Activated T-helper 2 cell treated with anti-CD3 and anti-CD28 coated beads, Interferon-gamma antibody, Interleukin-2, Interleukin-4, amounts not matched to agents 10 μg/mL and 5 μg/mL and 100 μg/mL, durations not matched to agents 14 hours and 24 hours and 36 hours (primary cell): ENCODE results near the gene ECT2L. TPM values are rescaled to one million over a fixed set of nuclear protein-coding genes. Genes with fewer than 3 reads are reported as not detected.

ENCODE experiments used
- DNase-seq: peaks from one replicate; pipeline ENCODE4 v3.0.0; 2021; ENCODE audit warnings: low spot score
- H3K27ac Mint-ChIP-seq: one replicate; pipeline ENCODE4 v1.8.0; 2021; ENCODE audit warnings: mixed read lengths
- H3K27me3 Mint-ChIP-seq: one replicate; pipeline ENCODE4 v1.8.0; 2021; ENCODE audit warnings: low read depth, mixed read lengths
- H3K36me3 Mint-ChIP-seq: one replicate; pipeline ENCODE4 v1.8.0; 2021; ENCODE audit warnings: low read depth, mixed read lengths
- H3K4me1 Mint-ChIP-seq: one replicate; pipeline ENCODE4 v1.8.0; 2021; ENCODE audit warnings: low read depth, mixed read lengths
- H3K4me3 Mint-ChIP-seq: one replicate; pipeline ENCODE4 v1.8.0; 2021; ENCODE audit warnings: low read depth, mild to moderate bottlenecking, moderate library complexity, mixed read lengths
- H3K9me3 Mint-ChIP-seq: one replicate; pipeline ENCODE4 v1.8.0; 2021; ENCODE audit warnings: mixed read lengths
- intact Hi-C: fragments of 100-400 bp; cut with micrococcal nuclease; formaldehyde crosslinking; loops from one replicate; pipeline ENCODE4 v1.15.1; 2023
- total RNA-seq: library from RNA; stranded (reverse); gene quantifications from 2 replicates; pipeline ENCODE4 v1.2.3, GENCODE V29; 2022

ECT2L gene, protein sequence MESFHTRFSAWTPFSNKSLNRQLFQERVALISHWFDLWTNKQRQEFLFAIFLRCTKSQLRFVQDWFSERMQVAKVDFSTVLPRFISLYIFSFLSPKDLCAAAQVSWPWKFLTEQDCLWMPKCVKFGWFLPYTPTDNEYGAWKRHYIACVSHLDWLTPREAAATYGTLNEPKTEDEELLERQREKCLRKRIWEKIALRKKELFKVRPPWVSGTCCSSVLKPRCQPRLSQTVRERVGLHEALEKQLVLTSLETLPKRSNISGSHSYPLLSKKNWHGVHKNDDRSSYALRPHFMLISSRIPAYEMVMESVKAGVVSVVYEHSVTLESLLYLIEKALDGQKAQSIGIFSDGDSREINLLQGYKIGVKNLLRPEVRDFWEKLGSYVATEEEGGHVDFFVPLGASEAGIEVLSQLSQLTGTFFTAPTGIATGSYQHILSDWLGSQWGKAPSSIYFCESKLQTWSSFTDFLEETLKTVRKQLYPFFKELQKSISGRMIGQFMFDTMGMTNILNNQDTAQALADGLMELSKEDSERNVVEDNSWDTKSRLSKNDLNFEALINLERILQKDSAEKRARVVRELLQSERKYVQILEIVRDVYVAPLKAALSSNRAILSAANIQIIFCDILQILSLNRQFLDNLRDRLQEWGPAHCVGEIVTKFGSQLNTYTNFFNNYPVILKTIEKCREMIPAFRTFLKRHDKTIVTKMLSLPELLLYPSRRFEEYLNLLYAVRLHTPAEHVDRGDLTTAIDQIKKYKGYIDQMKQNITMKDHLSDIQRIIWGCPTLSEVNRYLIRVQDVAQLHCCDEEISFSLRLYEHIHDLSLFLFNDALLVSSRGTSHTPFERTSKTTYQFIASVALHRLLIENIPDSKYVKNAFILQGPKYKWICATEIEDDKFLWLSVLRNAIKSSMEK
- not detected in 2 replicates for total RNA-seq

GRCh38 chr6:138795809-138796603 is at the start of gene ECT2L:
ECT2L (plus strand) TSS chr6:138796087; CDS start chr6:138813275, 17,188 bp downstream.
- no peak for DNase-seq
- no peak within 1 kb of the TSS for H3K4me3 Mint-ChIP-seq
- no peaks in the 10 kb centered on the region for H3K9me3 Mint-ChIP-seq
- peaks cover 6% of the 10 kb centered on the region for H3K36me3 Mint-ChIP-seq
- H3K27me3 Mint-ChIP-seq = peaks cover 12% of the 10 kb centered on the region
- no peak within 1 kb of the TSS for H3K27ac Mint-ChIP-seq
- intact Hi-C loops = no loop called here
- peaks cover 11% of the 10 kb centered on the region for H3K4me1 Mint-ChIP-seq

DNA sequence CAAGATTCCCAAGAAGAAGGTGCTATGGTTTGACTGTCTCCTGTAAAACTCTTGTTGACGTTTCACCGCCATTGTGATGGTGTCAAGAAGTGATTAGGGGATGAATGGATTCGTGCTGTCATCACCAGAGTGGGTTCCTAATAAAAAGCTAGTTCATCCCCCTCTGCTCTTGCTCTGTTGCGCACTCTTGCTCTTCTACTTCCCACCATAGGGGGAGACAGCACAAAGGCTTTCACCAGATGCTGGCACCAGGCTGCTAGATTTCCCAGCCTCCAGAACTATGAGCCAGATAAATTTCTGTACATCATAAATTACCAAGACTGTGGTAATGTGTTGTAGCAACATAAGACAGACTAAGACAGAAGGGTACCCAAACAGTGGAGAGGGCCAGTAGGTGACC is 43.9 kb upstream of the ECT2L start:
- no peaks in the 10 kb centered on the region for H3K9me3 Mint-ChIP-seq
- H3K27me3 Mint-ChIP-seq = peaks cover 2% of the 10 kb centered on the region
- no peak for DNase-seq
- no peaks in the 10 kb centered on the region for H3K4me1 Mint-ChIP-seq
- H3K36me3 Mint-ChIP-seq = no peaks in the 10 kb centered on the region
- no peak overlapping the region for H3K4me3 Mint-ChIP-seq
- H3K27ac Mint-ChIP-seq = no peak overlapping the region
- intact Hi-C loops = no loop called here

DNA sequence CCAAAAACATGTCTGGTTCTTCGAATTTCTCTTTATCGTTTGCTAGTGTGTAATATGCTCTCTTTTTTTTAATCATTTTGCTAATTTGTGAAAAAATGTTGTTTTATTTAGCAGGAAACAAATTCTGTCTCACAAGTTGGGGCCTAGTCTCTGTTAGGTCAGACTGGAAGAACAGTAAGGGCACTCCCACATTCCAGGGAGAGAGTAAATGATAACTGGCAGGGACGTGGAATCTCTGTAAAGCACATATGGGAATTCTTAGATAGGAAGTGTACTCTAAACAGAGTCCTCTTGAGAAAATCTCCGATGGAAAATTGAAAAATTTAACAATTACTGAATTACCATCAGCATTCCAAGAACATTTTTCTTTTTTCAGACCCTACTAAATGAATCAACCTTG is 38.8 kb upstream of the ECT2L start:
- intact Hi-C loops = no loop called here

DNA sequence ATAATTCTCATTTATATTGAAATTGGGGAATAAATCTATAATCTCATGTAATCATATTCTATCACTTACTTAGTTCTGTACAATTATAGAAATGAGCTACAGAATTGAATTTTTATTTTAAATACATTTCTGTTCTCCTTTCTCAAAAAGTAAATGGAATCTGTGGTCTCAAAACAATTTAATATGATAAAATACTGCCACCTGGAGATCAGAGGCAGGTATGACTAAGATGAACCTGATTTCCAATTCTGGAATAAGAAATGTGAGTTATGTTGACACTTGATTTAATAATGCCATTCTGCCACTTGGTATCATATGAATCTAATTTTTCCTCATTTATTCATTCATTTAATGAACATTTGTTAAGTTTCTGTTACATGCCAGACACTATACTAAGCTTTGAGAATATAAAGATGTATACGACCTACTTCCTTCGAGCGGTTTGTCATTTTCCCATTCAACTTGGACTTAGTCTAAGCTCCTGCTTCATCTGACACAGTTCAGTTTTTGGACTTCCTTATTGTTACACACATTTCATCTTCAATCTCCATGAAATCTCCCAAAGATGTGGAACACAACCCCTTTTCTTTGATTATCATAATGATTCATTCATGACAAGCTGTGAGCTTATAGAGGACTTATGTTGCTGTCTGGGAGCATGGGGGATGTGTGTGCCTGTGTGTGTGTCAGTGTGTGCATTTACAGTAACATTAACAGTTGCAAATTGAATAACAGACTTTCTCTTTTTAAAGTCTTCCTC is 29.8 kb upstream of the ECT2L start:
- Mint-ChIP-seq H3K4me1 (peaks cover 5% of the 10 kb centered on the region), H3K27ac (no peak overlapping the region), H3K36me3 (no peaks in the 10 kb centered on the region), H3K27me3 (no peaks in the 10 kb centered on the region), H3K4me3 (no peak overlapping the region), H3K9me3 (no peaks in the 10 kb centered on the region)
- intact Hi-C loops = loop anchor here (1.0 to 5.0 kb wide), 2 partner anchors 178 to 649 kb away; no protein-coding TSS in a partner anchor
- no peak for DNase-seq

More for the DNA sequence above, 38.8 kb upstream of the ECT2L start:
- Mint-ChIP-seq H3K27ac (no peak overlapping the region), H3K27me3 (no peaks in the 10 kb centered on the region), H3K4me1 (no peaks in the 10 kb centered on the region), H3K9me3 (no peaks in the 10 kb centered on the region), H3K4me3 (no peak overlapping the region), H3K36me3 (no peaks in the 10 kb centered on the region)
- no peak for DNase-seq

DNA sequence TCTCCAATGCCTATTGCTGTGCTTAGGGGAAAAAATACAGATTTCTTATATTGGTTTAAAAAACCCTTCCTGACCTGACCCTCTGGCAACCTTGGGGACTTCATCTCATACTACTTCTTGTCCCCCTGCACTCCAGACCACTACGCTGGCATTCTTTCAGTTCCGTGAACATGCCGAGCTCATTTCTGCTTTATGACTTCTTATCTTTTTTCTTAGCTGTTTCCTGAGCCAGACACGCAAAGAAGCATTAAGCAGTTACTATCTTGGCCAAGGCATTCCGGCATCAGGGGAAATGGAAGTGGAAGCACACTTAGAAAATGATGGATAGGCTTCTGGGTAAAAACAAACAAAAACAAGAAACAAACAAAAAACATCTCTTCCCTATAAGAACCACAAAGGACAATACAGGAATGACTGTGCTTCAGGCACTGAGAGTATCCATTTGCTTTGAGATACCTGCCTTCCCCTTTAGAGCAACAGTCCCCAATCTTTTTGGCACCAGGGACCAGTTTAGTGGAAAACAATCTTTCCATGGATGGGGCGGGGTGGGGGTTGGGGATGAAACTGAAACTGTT is 26.7 kb upstream of the ECT2L start:
- peak overlapping the region; percentile 71 for H3K27ac Mint-ChIP-seq
- no peaks in the 10 kb centered on the region for H3K9me3 Mint-ChIP-seq
- no peak for DNase-seq

DNA sequence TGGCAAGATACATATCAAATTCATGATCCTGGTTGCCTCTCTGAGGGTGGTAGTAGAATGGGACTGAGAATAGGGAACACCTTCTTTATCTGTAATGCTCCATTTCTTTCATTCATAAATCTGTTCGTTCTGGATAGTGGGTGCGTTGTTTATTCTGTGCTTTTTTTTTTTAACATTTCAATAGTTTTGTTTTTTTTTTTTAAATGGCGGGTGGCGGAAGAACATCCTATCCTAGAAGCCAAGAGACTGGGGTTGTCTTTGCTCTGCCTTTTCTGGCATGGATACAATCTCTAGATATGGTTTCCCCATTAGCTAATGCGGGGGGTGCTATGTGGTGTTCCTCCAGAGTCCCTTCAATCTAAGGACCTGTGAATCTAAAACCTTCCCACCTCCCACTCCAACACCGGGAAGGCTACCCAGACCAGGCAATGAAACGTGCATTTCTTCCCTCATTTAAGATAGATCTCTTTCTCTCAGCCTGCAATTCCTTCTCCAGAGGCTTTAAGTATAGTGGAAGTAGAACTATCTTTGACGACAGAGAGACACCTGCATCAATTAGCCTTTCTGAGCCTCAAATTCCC is 23.2 kb upstream of the ECT2L start:
- no peak for DNase-seq
- intact Hi-C loops = loop anchor here (1.0 to 10.0 kb wide), 6 partner anchors 45 to 368 kb away; partner anchors contain the start of gene HEBP2
- no peaks in the 10 kb centered on the region for H3K27me3 Mint-ChIP-seq
- peaks cover 3% of the 10 kb centered on the region for H3K36me3 Mint-ChIP-seq
- no peaks in the 10 kb centered on the region for H3K9me3 Mint-ChIP-seq
- peaks cover 23% of the 10 kb centered on the region for H3K4me1 Mint-ChIP-seq
- H3K27ac Mint-ChIP-seq = peak overlapping the region; percentile 99
- H3K4me3 Mint-ChIP-seq = peak overlapping the region; percentile 97

More for the DNA sequence above, 26.7 kb upstream of the ECT2L start:
- H3K27me3 Mint-ChIP-seq = no peaks in the 10 kb centered on the region
- H3K4me1 Mint-ChIP-seq = peaks cover 20% of the 10 kb centered on the region
- no peak overlapping the region for H3K4me3 Mint-ChIP-seq
- no peaks in the 10 kb centered on the region for H3K36me3 Mint-ChIP-seq
- intact Hi-C loops = loop anchor here (5.0 kb wide), 1 partner anchor 652 kb away; no protein-coding TSS in a partner anchor

GRCh38 chr6:138773177-138774091 is 22.5 kb upstream of the ECT2L start, which contains the start of gene CCDC28A:
CCDC28A (plus strand) TSS chr6:138773769; CDS start chr6:138776121, 2,352 bp downstream.
- Mint-ChIP-seq H3K27ac (peak within 1 kb of the TSS; percentile 99), H3K36me3 (peaks cover 3% of the 10 kb centered on the region), H3K4me1 (peaks cover 23% of the 10 kb centered on the region), H3K27me3 (no peaks in the 10 kb centered on the region), H3K9me3 (no peaks in the 10 kb centered on the region), H3K4me3 (peak within 1 kb of the TSS; percentile 97)
- intact Hi-C loops = loop anchor here (1.0 to 10.0 kb wide), 6 partner anchors 44 to 369 kb away; partner anchors contain the start of gene HEBP2
- DNase-seq = peak; percentile 92

GRCh38 chr6:138774370-138774769 is 21.5 kb upstream of the ECT2L start:
- Mint-ChIP-seq H3K27me3 (no peaks in the 10 kb centered on the region), H3K9me3 (no peaks in the 10 kb centered on the region), H3K36me3 (peaks cover 3% of the 10 kb centered on the region), H3K4me1 (peaks cover 18% of the 10 kb centered on the region), H3K4me3 (peak overlapping the region; percentile 97), H3K27ac (peak overlapping the region; percentile 99)
- no peak for DNase-seq
- intact Hi-C loops = loop anchor here (10.0 kb wide), 1 partner anchor 370 kb away; the partner anchor contains the start of gene HEBP2

DNA sequence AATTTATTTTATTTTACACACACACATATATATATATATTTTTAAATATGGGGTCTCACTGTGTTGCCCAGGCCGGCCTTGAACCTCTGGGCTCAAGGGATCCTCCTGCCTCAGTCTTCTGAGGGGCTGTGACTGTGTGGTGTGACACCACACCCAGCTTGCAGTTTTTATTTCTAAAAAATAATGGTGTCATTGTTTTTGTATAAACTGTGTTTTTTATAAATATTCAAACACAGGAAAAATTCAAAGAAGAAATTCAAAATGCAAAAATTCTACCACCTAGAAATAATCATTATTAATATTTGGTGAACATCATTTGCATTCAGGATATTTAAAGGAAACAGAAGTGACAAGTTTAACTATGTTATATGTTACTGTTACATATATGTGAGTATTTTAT is 19.2 kb upstream of the ECT2L start:
- Mint-ChIP-seq H3K4me3 (no peak overlapping the region), H3K27ac (no peak overlapping the region), H3K4me1 (peaks cover 18% of the 10 kb centered on the region), H3K27me3 (no peaks in the 10 kb centered on the region), H3K9me3 (no peaks in the 10 kb centered on the region), H3K36me3 (peaks cover 3% of the 10 kb centered on the region)
- intact Hi-C loops = loop anchor here (10.0 kb wide), 1 partner anchor 372 kb away; the partner anchor contains the start of gene HEBP2
- DNase-seq = no peak

- intact Hi-C loops = loop anchor here (10.0 kb wide), 1 partner anchor 374 kb away; the partner anchor contains the start of gene HEBP2
- Mint-ChIP-seq H3K4me1 (peaks cover 5% of the 10 kb centered on the region), H3K27me3 (no peaks in the 10 kb centered on the region), H3K36me3 (peaks cover 10% of the 10 kb centered on the region), H3K4me3 (no peak overlapping the region), H3K9me3 (no peaks in the 10 kb centered on the region), H3K27ac (no peak overlapping the region)
- no peak for DNase-seq
These were observed 17.6 kb upstream of the ECT2L start for GRCh38 chr6:138778331-138778730.
